Myometrial cell (primary cell): Measurements from ENCODE around the gene ARNT2. TPM values are rescaled to one million over a fixed set of nuclear protein-coding genes. Genes with fewer than 3 reads are reported as not detected.

Experiments
- total RNA-seq: library from RNA; depleted of rRNA; stranded (reverse); fragments of >200 nt; gene quantifications from 2 replicates; pipeline ENCODE4 v1.2.3, GENCODE V29; 2015

The ARNT2 gene
- 6.2 and 9.5 TPM in 2 replicates for total RNA-seq

GRCh38 chr15:80404057-80404760 lies at the start of gene ARNT2:
TSS of gene ARNT2 (plus strand) at chr15:80404382. CDS start at chr15:80404516, 134 bp downstream.

Other genes starting within 250 kb of the ARNT2 start
- not detected in 2 replicates for gene CTXND1, start 152.2 kb upstream of the ARNT2 start, total RNA-seq